Omental fat pad (tissue), 4 donors: ENCODE data around the gene VPS35L. TPM values are rescaled to one million over a fixed set of nuclear protein-coding genes. Genes with fewer than 3 reads are reported as not detected.
A peak's percentile ranks its signal among the peaks of the same experiment; 100 is the strongest.

Experiments
- ATAC-seq: fragments of 150-250 bp; one replicate; pipeline ENCODE4 v1.9.1; 2016; ENCODE audit warnings: mild to moderate bottlenecking, moderate library complexity; ENCODE audit not compliant: low FRiP score
- DNase-seq: peaks from one replicate; pipeline ENCODE4 v3.0.0-alpha.2; 2019; ENCODE audit warnings: low spot score
- total RNA-seq, 4 donors: library from RNA; depleted of rRNA; stranded (reverse); fragments of >200 nt; gene quantifications; one replicate each; pipeline ENCODE4 v1.1.0, GENCODE V29; 2016
- TF ChIP-seq, protein P1 (sequence below), 3 donors: fragments of 450-650 bp; IDR thresholded peaks; one replicate each; pipeline ENCODE4 v1.5.1; 2016 to 2017; ENCODE audit warnings: antibody characterized with exemption in 3 of 3, mild to moderate bottlenecking in 3 of 3, moderate library complexity in 2 of 3

Gene VPS35L
- total RNA-seq, 4 donors from 2014 or later = 42.4 to 59.3 (median 43.1) TPM

- DNase-seq (no peak), ATAC-seq (no peak)
- TF ChIP-seq, protein P1, sequence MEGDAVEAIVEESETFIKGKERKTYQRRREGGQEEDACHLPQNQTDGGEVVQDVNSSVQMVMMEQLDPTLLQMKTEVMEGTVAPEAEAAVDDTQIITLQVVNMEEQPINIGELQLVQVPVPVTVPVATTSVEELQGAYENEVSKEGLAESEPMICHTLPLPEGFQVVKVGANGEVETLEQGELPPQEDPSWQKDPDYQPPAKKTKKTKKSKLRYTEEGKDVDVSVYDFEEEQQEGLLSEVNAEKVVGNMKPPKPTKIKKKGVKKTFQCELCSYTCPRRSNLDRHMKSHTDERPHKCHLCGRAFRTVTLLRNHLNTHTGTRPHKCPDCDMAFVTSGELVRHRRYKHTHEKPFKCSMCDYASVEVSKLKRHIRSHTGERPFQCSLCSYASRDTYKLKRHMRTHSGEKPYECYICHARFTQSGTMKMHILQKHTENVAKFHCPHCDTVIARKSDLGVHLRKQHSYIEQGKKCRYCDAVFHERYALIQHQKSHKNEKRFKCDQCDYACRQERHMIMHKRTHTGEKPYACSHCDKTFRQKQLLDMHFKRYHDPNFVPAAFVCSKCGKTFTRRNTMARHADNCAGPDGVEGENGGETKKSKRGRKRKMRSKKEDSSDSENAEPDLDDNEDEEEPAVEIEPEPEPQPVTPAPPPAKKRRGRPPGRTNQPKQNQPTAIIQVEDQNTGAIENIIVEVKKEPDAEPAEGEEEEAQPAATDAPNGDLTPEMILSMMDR (IDR thresholded peaks at IDR 0.05) = no peak
Observed at GRCh38 chr16:19517424-19518089, 37.9 kb upstream of the VPS35L start.

DNA sequence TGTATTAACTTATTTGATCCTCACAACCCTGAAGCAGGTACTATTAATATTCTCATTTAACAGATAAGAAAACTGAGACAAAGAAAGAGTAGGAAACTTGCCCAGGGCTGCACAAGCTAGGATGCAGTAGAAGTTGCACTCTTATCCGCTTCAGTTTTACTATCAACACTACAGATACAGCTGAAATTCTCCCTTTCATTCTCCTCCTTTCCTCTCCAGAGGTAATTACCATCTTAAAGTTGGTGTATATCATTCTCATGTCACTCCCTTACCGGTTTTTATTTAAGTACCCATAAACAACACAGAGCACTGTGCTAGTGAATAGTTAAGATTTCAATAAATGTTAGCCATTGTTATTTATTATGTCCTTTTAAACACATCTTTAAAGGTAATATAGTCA is 37.1 kb upstream of the VPS35L start:
- ATAC-seq (no peak), DNase-seq (no peak)
- TF ChIP-seq, protein P1 (IDR thresholded peaks at IDR 0.05) = no peak

DNA sequence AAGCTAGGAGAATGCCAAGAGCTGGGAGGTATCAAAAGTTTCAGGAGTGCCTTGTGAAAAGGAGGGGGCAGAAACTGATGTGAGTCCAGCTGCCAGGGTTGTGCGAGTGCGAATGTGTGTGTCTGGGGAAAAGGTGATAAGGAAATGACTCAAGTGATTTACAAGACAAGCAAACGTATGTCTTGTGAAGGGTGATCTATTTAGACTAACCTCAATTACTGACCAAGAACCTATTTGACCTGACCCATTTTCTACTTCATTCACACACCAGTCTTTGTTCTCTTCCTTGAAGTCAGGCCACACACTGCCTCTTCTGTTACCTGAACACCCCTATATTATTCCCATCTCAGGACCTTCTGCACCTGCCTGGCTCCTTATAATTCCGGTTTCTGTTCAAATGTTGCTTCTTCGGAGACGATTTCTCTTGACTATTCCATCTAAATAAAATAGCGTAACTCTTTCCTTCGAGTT is 34.6 kb upstream of the VPS35L start:
- TF ChIP-seq, protein P1 (IDR thresholded peaks at IDR 0.05) = no peak
- no peak for DNase-seq
- peak; percentile 23 for ATAC-seq

- TF ChIP-seq, protein P1 (IDR thresholded peaks at IDR 0.05) = no peak
- ATAC-seq (peak; percentile 85), DNase-seq (peak; percentile 92)
Observed at GRCh38 chr16:19521471-19522396, 33.8 kb upstream of the VPS35L start, which contains the start of gene GDE1. GDE1 (minus strand) TSS chr16:19522098; CDS start chr16:19521964, 134 bp downstream.

GRCh38 chr16:19522397-19522732 is 33.1 kb upstream of the VPS35L start:
- DNase-seq (no peak), ATAC-seq (no peak)
- TF ChIP-seq, protein P1 (IDR thresholded peaks at IDR 0.05) = no peak

DNA sequence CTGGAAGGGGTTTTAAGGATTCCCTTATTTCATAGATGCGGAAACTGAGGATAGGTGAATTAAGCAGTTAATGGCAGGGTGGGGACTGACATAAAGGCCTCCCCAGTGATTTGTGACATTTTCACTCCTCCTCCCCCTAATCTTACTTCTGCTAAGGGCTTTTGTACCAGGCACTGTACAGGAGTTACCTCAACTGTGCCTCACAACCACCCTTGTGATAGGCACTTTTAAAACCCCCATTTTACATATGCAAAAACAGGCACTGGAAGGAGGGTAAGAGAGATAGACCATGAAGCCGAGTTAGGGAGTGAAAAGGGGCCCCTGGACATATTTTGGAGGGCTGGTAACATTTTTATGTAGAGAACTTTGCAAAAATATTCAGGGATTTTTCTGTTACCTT is 32.7 kb upstream of the VPS35L start:
- ATAC-seq (no peak), DNase-seq (no peak)
- TF ChIP-seq, protein P1 (IDR thresholded peaks at IDR 0.05) = no peak
